NB4 (cell line): Measurements from ENCODE around the gene ZRSR2.

ENCODE experiments used
- DNase-seq: peaks from one replicate; pipeline ENCODE4 v3.0.0; 2010; ENCODE audit warnings: low read depth
- H3K4me3 ChIP-seq: one replicate; pipeline ENCODE4 v1.5.1; 2011; ENCODE audit warnings: mild to moderate bottlenecking, low read depth, low read length, moderate library complexity
- CTCF ChIP-seq: IDR thresholded peaks from one replicate; pipeline ENCODE4 v1.5.1; 2012; ENCODE audit warnings: low read depth, low read length
- MYC ChIP-seq: IDR thresholded peaks from 2 replicates; pipeline ENCODE4 v1.6.1; 2011; ENCODE audit warnings: low read depth, low read length
- POLR2A ChIP-seq: IDR thresholded peaks from 2 replicates; pipeline ENCODE4 v1.6.1; 2011; ENCODE audit warnings: mild to moderate bottlenecking; ENCODE audit not compliant: insufficient read length; ENCODE audit errors: extremely low read depth
- TF ChIP-seq, protein P1 (sequence below): IDR thresholded peaks from 2 replicates; pipeline ENCODE4 v1.6.1; 2011; ENCODE audit warnings: low read depth, low read length

Gene ZRSR2

GRCh38 chrX:15860921-15861320 lies 70.6 kb downstream of the ZRSR2 start:
- TF ChIP-seq CTCF = no peak
- TF ChIP-seq, protein P1, sequence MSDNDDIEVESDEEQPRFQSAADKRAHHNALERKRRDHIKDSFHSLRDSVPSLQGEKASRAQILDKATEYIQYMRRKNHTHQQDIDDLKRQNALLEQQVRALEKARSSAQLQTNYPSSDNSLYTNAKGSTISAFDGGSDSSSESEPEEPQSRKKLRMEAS = no peak
- no peak for TF ChIP-seq POLR2A
- TF ChIP-seq MYC = no peak
- no peak overlapping the region for H3K4me3 ChIP-seq
- no peak for DNase-seq

DNA sequence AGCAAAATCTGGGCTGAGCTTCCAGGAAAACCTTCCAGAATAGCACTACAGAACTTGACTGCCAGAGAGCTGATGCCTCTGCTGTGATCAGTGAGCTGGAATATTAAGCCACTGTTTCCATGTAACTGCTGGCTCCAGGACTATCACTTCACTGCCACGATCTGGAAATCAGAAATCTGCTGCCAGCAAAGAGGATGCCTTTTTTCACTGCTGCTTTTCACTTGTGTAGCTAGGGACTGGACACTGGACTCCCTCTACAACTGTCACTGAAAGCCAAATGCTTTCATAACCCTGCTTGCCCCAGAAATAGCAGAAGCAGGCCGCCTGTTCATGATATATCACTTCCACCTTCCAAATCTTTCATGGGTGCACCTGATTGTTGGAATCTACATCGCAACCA lies 73.7 kb downstream of the ZRSR2 start:
- no peak overlapping the region for H3K4me3 ChIP-seq
- no peak for DNase-seq
- TF ChIP-seq, protein P1 = no peak
- TF ChIP-seq CTCF (no peak), POLR2A (no peak), MYC (no peak)

DNA sequence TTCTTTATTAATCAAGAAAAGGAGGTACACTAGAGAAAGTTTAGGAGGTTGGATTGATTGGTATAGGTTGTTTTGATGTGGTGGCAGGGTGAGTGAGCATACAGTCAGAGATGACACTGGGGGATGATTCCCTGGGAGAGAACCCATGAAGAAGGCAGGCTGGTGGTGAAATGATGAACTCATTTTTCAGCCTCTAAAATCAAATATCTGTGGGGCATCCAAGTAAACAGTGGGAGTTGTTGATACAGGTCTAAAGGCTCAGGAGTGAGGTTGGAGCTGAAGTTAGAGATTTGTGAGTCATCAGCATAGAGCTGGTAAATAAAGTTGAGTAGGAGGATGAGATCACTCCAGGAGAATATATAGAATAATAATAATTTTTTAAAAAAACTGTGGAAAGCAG lies 74.3 kb downstream of the ZRSR2 start:
- DNase-seq = no peak
- H3K4me3 ChIP-seq = no peak overlapping the region
- TF ChIP-seq CTCF (no peak), POLR2A (no peak), MYC (no peak)
- TF ChIP-seq, protein P1 = no peak

DNA sequence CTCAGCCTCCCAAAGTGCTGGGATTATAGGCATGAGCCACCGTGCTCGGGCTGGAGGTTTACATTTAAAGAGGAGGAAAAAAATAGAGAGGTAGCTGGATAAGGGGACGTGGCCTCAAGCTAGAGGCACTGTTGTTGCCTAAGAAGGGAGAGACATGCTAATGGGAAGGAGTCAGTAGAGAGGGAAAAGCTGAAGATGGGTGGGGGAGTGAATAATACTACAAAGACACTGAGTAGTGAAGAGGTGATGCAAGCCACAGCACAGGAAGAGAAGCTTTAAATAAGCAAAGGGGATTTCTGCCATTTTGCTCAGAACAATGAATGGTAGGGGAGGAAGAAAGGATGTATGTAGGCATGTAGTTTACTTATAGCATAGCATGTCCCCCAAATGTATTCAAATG lies 75.9 kb downstream of the ZRSR2 start:
- TF ChIP-seq CTCF = no peak
- TF ChIP-seq, protein P1 = no peak
- no peak for TF ChIP-seq POLR2A
- no peak for TF ChIP-seq MYC
- DNase-seq = peak; percentile 7
- H3K4me3 ChIP-seq = no peak overlapping the region

GRCh38 chrX:15869695-15870094 lies 79.4 kb downstream of the ZRSR2 start:
- H3K4me3 ChIP-seq = no peak overlapping the region
- TF ChIP-seq CTCF (no peak), POLR2A (no peak), MYC (no peak)
- TF ChIP-seq, protein P1 = no peak

DNA sequence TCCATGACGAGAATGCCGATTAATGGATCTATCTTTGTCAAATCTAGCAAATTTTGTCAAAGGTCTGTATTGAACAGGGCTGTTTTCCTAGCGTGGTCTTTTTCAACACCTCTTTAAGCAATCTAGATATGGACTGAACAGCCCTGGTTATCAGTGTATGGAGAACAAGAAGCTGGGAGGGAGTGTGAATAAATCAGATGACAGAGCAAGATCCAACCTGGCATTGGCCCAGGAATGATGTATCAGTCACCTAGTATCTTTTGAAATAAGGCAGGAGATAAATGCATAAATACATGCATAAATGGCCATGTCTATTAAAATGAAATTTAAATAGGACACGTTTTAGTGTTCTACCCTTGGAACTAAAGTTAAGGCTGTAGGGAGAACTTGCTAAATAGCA lies 80.0 kb downstream of the ZRSR2 start:
- TF ChIP-seq, protein P1 = no peak
- TF ChIP-seq MYC = no peak
- TF ChIP-seq POLR2A = no peak
- TF ChIP-seq CTCF = no peak
- DNase-seq = no peak
- H3K4me3 ChIP-seq = no peak overlapping the region

More at GRCh38 chrX:15869695-15870094, 79.4 kb downstream of the ZRSR2 start:
- DNase-seq = no peak
